GM12878 (cell line): ENCODE results near the gene B4GALT7. TPM values are rescaled to one million over a fixed set of nuclear protein-coding genes. Genes with fewer than 3 reads are reported as not detected.

Source experiments
- ATAC-seq: fragments of 200-7000 bp; cut with Tn5 transposase; 3 replicates; pipeline ENCODE4 v1.9.1; 2020; ENCODE audit warnings: mild to moderate bottlenecking, moderate library complexity
- BruUV-seq: library from RNA; stranded (reverse); fragments of 400-500 nt; replicated peaks from 2 replicates; lab custom pipeline; 2021; lab: Mats Ljungman, UMichigan
- CTCF ChIA-PET: fragments of 300-600 bp; sonication (Branson Sonifier 250); formaldehyde crosslinking; extraction: SDS; loops from one replicate; lab custom pipeline; 2021; ENCODE audit warnings: inconsistent platforms; lab: Yijun Ruan, JAX
- POLR2A ChIA-PET: fragments of 350-600 bp; formaldehyde crosslinking; extraction: SDS; loops from one replicate; lab custom pipeline; 2021; ENCODE audit warnings: inconsistent platforms; lab: Charles Lee
- RAD21 ChIA-PET: fragments of 300-600 bp; sonication (Branson Sonifier 250); formaldehyde crosslinking; loops from one replicate; lab custom pipeline; 2023; ENCODE audit warnings: antibody characterized with exemption; ENCODE audit not compliant: unreplicated experiment; lab: Charles Lee
- SMC1A ChIA-PET: fragments of 300-600 bp; sonication (Branson Sonifier 250); formaldehyde crosslinking; loops from one replicate; lab custom pipeline; 2023; ENCODE audit not compliant: unreplicated experiment, uncharacterized antibody; lab: Charles Lee
- DNase-seq: peaks from one replicate; pipeline ENCODE4 v3.0.0-alpha.2; 2011; ENCODE audit warnings: low read depth, low spot score
- FAIRE-seq: peaks from 3 replicates; lab custom pipeline; 2011; peaks lifted over from hg19 to GRCh38; lab: Jason Lieb, UNC
- H2AFZ ChIP-seq: 2 replicates; pipeline ENCODE4 v1.6.0; 2011; ENCODE audit warnings: low read depth, low read length, control low read depth; ENCODE audit not compliant: control insufficient read depth
- H3K27ac ChIP-seq: 2 replicates; pipeline ENCODE4 v1.5.1; 2011; ENCODE audit warnings: control low read depth; ENCODE audit not compliant: control insufficient read depth, insufficient read depth
- H3K27me3 ChIP-seq, 2 experiments: replicated peaks in 1 of 2; 2 replicates each; pipeline versions ENCODE4 v1.6.0 to v1.6.1; 2011; ENCODE audit warnings: low read length in 1 of 2; ENCODE audit not compliant: control insufficient read depth in 2 of 2, insufficient read depth in 2 of 2
- H3K36me3 ChIP-seq, 2 experiments: 2 replicates each; pipeline ENCODE4 v1.5.1; 2011; ENCODE audit warnings: low read length in 1 of 2; ENCODE audit not compliant: control insufficient read depth in 2 of 2, insufficient read depth in 2 of 2
- H3K4me1 ChIP-seq: 2 replicates; pipeline ENCODE4 v1.6.1; 2011; ENCODE audit warnings: mild to moderate bottlenecking, low read length, moderate library complexity, mixed read lengths; ENCODE audit not compliant: control insufficient read depth, insufficient read depth
- H3K4me2 ChIP-seq: 2 replicates; pipeline ENCODE4 v1.6.0; 2011; ENCODE audit warnings: control low read depth; ENCODE audit not compliant: control insufficient read depth, insufficient read depth
- H3K4me3 ChIP-seq: fragments of 200-600 bp; sonication (generic); 2 replicates; pipeline ENCODE4 v1.5.1; 2016
- H3K79me2 ChIP-seq: 2 replicates; pipeline ENCODE4 v1.6.0; 2011; ENCODE audit warnings: low read length; ENCODE audit not compliant: control insufficient read depth, insufficient read depth
- H3K9ac ChIP-seq: 2 replicates; pipeline ENCODE4 v1.8.0; 2011; ENCODE audit warnings: low read length, control low read depth, mixed read lengths; ENCODE audit not compliant: control insufficient read depth, insufficient read depth
- H3K9me3 ChIP-seq: replicated peaks from 3 replicates; pipeline ENCODE4 v1.5.1; 2011; ENCODE audit warnings: mild to moderate bottlenecking, low read length; ENCODE audit not compliant: control insufficient read depth, insufficient read depth
- H4K20me1 ChIP-seq: 2 replicates; pipeline ENCODE4 v1.6.0; 2011; ENCODE audit not compliant: control insufficient read depth, insufficient read depth
- ASH2L ChIP-seq: fragments of 300-600, 200-600 bp; sonication (generic); IDR thresholded peaks from 2 replicates; pipeline ENCODE4 v1.6.1; 2017; ENCODE audit warnings: low read depth, mild to moderate bottlenecking, borderline replicate concordance
- BMI1 ChIP-seq: fragments of 450-650 bp; IDR thresholded peaks from 2 replicates; pipeline ENCODE4 v1.6.1; 2016; ENCODE audit warnings: mild to moderate bottlenecking, moderate library complexity, borderline replicate concordance
- ETV6 ChIP-seq, 2 experiments: fragments of 450-650 bp in 1 of 2; IDR thresholded peaks in 1 of 2; conservative IDR thresholded peaks in 1 of 2; 2 replicates each; pipeline ENCODE4 v1.6.1; 2014; ENCODE audit warnings: antibody characterized with exemption in 1 of 2, borderline replicate concordance in 1 of 2, low read depth in 1 of 2, mild to moderate bottlenecking in 1 of 2, moderate library complexity in 1 of 2
- JUNB ChIP-seq: IDR thresholded peaks from 2 replicates; pipeline ENCODE4 v1.6.1; 2016; ENCODE audit warnings: antibody characterized with exemption, mild to moderate bottlenecking
- NR2C1 ChIP-seq: fragments of 450-650 bp; IDR thresholded peaks from 2 replicates; pipeline ENCODE4 v1.6.1; 2017; ENCODE audit warnings: antibody characterized with exemption, mild to moderate bottlenecking, moderate library complexity
- POLR2A ChIP-seq: IDR thresholded peaks from 2 replicates; pipeline ENCODE4 v1.6.1; 2011; ENCODE audit warnings: low read depth, mild to moderate bottlenecking, low read length
- RELA ChIP-seq: fragments of 450-650 bp; IDR thresholded peaks from 2 replicates; pipeline ENCODE4 v1.8.0; 2014; ENCODE audit warnings: borderline replicate concordance; ENCODE audit not compliant: partially characterized antibody
- SMARCA5 ChIP-seq: fragments of 450-650 bp; IDR thresholded peaks from 2 replicates; pipeline ENCODE4 v1.6.1; 2017; ENCODE audit warnings: mild to moderate bottlenecking
- YY1 ChIP-seq: IDR thresholded peaks from 2 replicates; pipeline ENCODE4 v1.6.1; 2011; ENCODE audit warnings: low read depth, mild to moderate bottlenecking, low read length
- WGBS: methylation state at CpG from one replicate; pipeline ENCODE4 v1.1.6; 2016; ENCODE audit warnings: low lambda C conversion rate; ENCODE audit not compliant: insufficient replicate concordance, insufficient coverage; ENCODE audit errors: missing lambda C conversion rate; 5-methylcytosine and 5-hydroxymethylcytosine counted together
- in situ Hi-C: fragments of 300-500 bp; cut with MboI; formaldehyde crosslinking; loops from 9 replicates; pipeline ENCODE4 v1.14.3; 2018; ENCODE audit warnings: mixed read lengths
- intact Hi-C: fragments of 100-400 bp; cut with micrococcal nuclease; formaldehyde crosslinking; loops from one replicate; pipeline ENCODE4 v1.14.2; 2022; ENCODE audit not compliant: unreplicated experiment
- polyA plus RNA-seq, 11 experiments: library from polyadenylated mRNA; depleted of rRNA in 4 of 11; unstranded in 6 of 11; stranded (reverse) in 5 of 11; fragments of >200 nt; fragmentation: Nextera tagmentation in 4 of 11; fragmentation: Illumina TruSeq in 1 of 11; extraction: Ambion mirVana in 4 of 11; extraction: Trizol in 1 of 11; gene quantifications; 1 replicate in 1 of 11; 2 replicates in 10 of 11; pipeline versions ENCODE4 v1.2.1 to v1.2.3, GENCODE V29; 2011 to 2016; ENCODE audit warnings: inconsistent platforms in 2 of 11, missing spikeins in 2 of 11, low read depth in 1 of 11
- total RNA-seq, 4 experiments: library from RNA; depleted of rRNA in 3 of 4; stranded (reverse); fragments of >200 nt in 3 of 4; fragmentation: Illumina TruSeq in 1 of 4; extraction: Trizol in 1 of 4; gene quantifications; 2 replicates each; pipeline versions ENCODE4 v1.2.1 to v1.2.3, GENCODE V29; 2013 to 2021
- TF ChIP-seq, protein P1 (sequence below): IDR thresholded peaks from 2 replicates; pipeline ENCODE4 v1.6.1; 2011; ENCODE audit warnings: borderline replicate concordance, low read depth, mild to moderate bottlenecking, moderate library complexity, mixed read lengths, low read length; ENCODE audit not compliant: insufficient read depth; ENCODE audit errors: extremely low read length
- TF ChIP-seq, protein P2 (sequence below): fragments of 450-650 bp; IDR thresholded peaks from 2 replicates; pipeline ENCODE4 v1.6.1; 2017; ENCODE audit warnings: borderline replicate concordance
- TF ChIP-seq, protein P3 (sequence below): IDR thresholded peaks from 2 replicates; pipeline ENCODE4 v1.6.1; 2011; ENCODE audit warnings: borderline replicate concordance, low read depth, mild to moderate bottlenecking, moderate library complexity, low read length; ENCODE audit not compliant: insufficient read depth, poor library complexity, severe bottlenecking

B4GALT7 gene
- total and polyA plus RNA-seq, 10 of the 15 experiments (the other 5 are each of a cell fraction or from before 2014, with no cell fraction given) = 0.34 to 27.3 (median 16.4) TPM

DNA sequence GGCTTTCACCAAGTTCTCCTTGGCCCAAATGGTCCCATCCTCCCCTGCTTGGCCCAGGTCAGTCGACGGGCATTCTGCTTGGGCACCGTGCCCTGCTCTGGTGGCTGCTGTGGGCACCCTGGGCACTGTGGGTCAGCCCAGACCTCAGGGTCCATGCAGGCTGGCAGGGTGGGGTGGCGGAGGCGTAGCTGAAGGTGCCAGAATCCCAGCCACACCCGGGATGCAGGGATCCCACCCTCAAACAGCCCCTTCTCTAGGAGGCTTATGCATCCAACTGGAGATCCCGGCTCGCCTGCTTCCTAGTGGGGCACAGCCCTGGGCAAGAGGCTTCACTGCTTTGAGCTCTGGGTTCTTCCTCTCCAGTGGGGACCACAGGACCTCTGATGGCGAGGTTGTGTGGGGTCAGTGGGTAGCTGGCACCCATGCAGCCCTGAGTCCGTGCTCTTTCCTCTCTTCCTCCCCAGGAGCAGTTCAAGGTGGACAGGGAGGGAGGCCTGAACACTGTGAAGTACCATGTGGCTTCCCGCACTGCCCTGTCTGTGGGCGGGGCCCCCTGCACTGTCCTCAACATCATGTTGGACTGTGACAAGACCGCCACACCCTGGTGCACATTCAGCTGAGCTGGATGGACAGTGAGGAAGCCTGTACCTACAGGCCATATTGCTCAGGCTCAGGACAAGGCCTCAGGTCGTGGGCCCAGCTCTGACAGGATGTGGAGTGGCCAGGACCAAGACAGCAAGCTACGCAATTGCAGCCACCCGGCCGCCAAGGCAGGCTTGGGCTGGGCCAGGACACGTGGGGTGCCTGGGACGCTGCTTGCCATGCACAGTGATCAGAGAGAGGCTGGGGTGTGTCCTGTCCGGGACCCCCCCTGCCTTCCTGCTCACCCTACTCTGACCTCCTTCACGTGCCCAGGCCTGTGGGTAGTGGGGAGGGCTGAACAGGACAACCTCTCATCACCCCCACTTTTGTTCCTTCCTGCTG lies 9.4 kb downstream of the B4GALT7 start:
- H3K36me3 ChIP-seq = peaks cover 0 to 4% of the 10 kb centered on the region in 2 experiments; a peak in 2 of 4 replicates

DNA sequence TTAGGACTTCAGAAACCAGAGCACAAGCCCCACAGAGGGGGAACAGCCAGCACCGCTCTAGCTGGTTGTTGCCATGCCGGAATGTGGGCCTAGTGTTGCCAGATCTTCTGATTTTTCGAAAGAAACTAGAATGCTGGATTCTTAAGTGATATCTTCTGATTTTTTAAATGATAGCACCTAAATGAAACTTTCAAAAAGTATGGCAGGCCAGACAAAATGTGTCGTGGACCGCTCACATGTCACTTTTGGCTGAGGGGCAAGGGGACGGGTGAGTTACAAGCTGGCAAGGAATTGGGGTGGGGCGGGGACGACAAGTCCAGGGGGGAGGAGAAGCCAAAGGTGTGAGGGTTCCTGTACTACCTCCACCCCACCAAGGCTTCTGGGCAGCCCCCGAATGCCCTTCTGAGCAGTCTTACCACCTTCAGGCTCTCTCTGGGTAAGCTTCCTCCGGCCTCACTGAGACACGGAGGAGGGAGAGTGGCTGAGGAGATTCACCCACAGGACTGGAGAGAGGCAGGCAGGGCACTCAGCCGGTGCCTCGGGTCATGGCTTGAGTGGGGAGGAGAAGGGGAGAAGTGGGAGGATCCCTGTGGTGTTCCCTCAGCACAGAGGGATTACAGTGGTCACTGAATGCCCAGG lies 10.3 kb downstream of the B4GALT7 start:
- POLR2A ChIA-PET = no interaction called here
- H3K9ac ChIP-seq = no peak overlapping the region
- TF ChIP-seq, protein P1, sequence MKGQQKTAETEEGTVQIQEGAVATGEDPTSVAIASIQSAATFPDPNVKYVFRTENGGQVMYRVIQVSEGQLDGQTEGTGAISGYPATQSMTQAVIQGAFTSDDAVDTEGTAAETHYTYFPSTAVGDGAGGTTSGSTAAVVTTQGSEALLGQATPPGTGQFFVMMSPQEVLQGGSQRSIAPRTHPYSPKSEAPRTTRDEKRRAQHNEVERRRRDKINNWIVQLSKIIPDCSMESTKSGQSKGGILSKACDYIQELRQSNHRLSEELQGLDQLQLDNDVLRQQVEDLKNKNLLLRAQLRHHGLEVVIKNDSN = no peak
- TF ChIP-seq, protein P2, sequence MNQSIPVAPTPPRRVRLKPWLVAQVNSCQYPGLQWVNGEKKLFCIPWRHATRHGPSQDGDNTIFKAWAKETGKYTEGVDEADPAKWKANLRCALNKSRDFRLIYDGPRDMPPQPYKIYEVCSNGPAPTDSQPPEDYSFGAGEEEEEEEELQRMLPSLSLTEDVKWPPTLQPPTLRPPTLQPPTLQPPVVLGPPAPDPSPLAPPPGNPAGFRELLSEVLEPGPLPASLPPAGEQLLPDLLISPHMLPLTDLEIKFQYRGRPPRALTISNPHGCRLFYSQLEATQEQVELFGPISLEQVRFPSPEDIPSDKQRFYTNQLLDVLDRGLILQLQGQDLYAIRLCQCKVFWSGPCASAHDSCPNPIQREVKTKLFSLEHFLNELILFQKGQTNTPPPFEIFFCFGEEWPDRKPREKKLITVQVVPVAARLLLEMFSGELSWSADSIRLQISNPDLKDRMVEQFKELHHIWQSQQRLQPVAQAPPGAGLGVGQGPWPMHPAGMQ = no peak
- no peak for TF ChIP-seq YY1
- no peak for TF ChIP-seq ASH2L
- no peak for TF ChIP-seq SMARCA5
- TF ChIP-seq ETV6 (conservative IDR thresholded peaks at IDR 0.05 in 1 of 2, IDR thresholded peaks at IDR 0.05 in 1 of 2; ENCODE audit: borderline replicate concordance in 1 of 2, low read depth in 1 of 2) = no peak
- TF ChIP-seq, protein P3, sequence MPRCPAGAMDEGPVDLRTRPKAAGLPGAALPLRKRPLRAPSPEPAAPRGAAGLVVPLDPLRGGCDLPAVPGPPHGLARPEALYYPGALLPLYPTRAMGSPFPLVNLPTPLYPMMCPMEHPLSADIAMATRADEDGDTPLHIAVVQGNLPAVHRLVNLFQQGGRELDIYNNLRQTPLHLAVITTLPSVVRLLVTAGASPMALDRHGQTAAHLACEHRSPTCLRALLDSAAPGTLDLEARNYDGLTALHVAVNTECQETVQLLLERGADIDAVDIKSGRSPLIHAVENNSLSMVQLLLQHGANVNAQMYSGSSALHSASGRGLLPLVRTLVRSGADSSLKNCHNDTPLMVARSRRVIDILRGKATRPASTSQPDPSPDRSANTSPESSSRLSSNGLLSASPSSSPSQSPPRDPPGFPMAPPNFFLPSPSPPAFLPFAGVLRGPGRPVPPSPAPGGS = no peak

More for the DNA sequence above, 9.4 kb downstream of the B4GALT7 start:
- no peaks in the 10 kb centered on the region for H3K4me1 ChIP-seq
- ChIA-PET RAD21 (no interaction called here), SMC1A (no interaction called here), CTCF (interaction anchor here (1.1 kb wide), 1 partner anchor 465 kb away, joined by 3 read pairs; no protein-coding TSS in a partner anchor), POLR2A (interaction anchor here (0.7 kb wide), 1 partner anchor 105 kb away, joined by 5 read pairs; no protein-coding TSS in a partner anchor)
- no peaks in the 10 kb centered on the region for H3K79me2 ChIP-seq
- intact Hi-C loops = no loop called here
- no peak overlapping the region for H3K4me3 ChIP-seq
- BruUV-seq = no TSS peak
- H2AFZ ChIP-seq = no peak overlapping the region
- H3K9ac ChIP-seq = no peak overlapping the region
- no peak for ATAC-seq
- H3K4me2 ChIP-seq = no peak overlapping the region
- in situ Hi-C loops = loop anchor here (10.0 to 25.0 kb wide), 3 partner anchors 455 to 1572 kb away; no protein-coding TSS in a partner anchor
- WGBS = 84% methylated on average over 21 of the region's 21 CpGs
- no peak overlapping the region for H3K27ac ChIP-seq
- no peak for TF ChIP-seq JUNB
- TF ChIP-seq BMI1 = no peak
- peak; percentile 43; the same call in 1 of the 2 replicates for TF ChIP-seq POLR2A
- TF ChIP-seq RELA = no peak
- TF ChIP-seq NR2C1 = no peak
- no peaks in the 10 kb centered on the region for H3K27me3 ChIP-seq
- no peaks in the 10 kb centered on the region for H4K20me1 ChIP-seq
- no peaks in the 10 kb centered on the region for H3K9me3 ChIP-seq
- no peak for FAIRE-seq
- DNase-seq = no peak

More for the DNA sequence above, 10.3 kb downstream of the B4GALT7 start:
- H4K20me1 ChIP-seq = no peaks in the 10 kb centered on the region
- H3K4me1 ChIP-seq = no peaks in the 10 kb centered on the region
- H3K4me2 ChIP-seq = no peak overlapping the region
- ChIA-PET CTCF (no interaction called here), SMC1A (no interaction called here), RAD21 (no interaction called here)
- in situ Hi-C loops (loop anchor here (25.0 kb wide), 1 partner anchor 1573 kb away; no protein-coding TSS in a partner anchor), intact Hi-C loops (no loop called here)
- DNase-seq (no peak), FAIRE-seq (no peak), ATAC-seq (no peak)
- H3K79me2 ChIP-seq = no peaks in the 10 kb centered on the region
- H3K9me3 ChIP-seq = no peaks in the 10 kb centered on the region
- no peak overlapping the region for H3K4me3 ChIP-seq
- H2AFZ ChIP-seq = no peak overlapping the region
- H3K36me3 ChIP-seq = peaks cover 0 to 4% of the 10 kb centered on the region in 2 experiments; a peak in 2 of 4 replicates
- H3K27me3 ChIP-seq = no peaks in the 10 kb centered on the region
- no TSS peak for BruUV-seq
- no peak overlapping the region for H3K27ac ChIP-seq
- 98% methylated on average over 8 of the region's 13 CpGs for WGBS
